Calu3 (cell line): ENCODE data around the gene CDC25A. TPM values are rescaled to one million over a fixed set of nuclear protein-coding genes. Genes with fewer than 3 reads are reported as not detected.

Experiments used
- BruUV-seq: library from RNA; stranded (reverse); fragments of 400-500 nt; replicated peaks from 2 replicates; lab custom pipeline; 2021; lab: Mats Ljungman, UMichigan
- CTCF ChIA-PET: fragments of 300-600 bp; sonication (Branson Sonifier 250); formaldehyde crosslinking; loops from one replicate; lab custom pipeline; 2022; ENCODE audit warnings: antibody characterized with exemption; lab: Charles Lee
- DNase-seq: peaks from one replicate; pipeline ENCODE4 v3.0.0; 2022
- H3K27ac Mint-ChIP-seq: one replicate; pipeline ENCODE4 v1.8.0; 2022; ENCODE audit warnings: mixed read lengths; ENCODE audit not compliant: unreplicated experiment
- H3K27me3 Mint-ChIP-seq: one replicate; pipeline ENCODE4 v1.8.0; 2022; ENCODE audit warnings: mixed read lengths; ENCODE audit not compliant: unreplicated experiment
- H3K36me3 Mint-ChIP-seq: one replicate; pipeline ENCODE4 v1.8.0; 2022; ENCODE audit warnings: mild to moderate bottlenecking, moderate library complexity, mixed read lengths; ENCODE audit not compliant: insufficient read depth, unreplicated experiment
- H3K4me1 Mint-ChIP-seq: one replicate; pipeline ENCODE4 v1.8.0; 2022; ENCODE audit warnings: mild to moderate bottlenecking, low read depth, mixed read lengths; ENCODE audit not compliant: unreplicated experiment
- H3K4me3 Mint-ChIP-seq: one replicate; pipeline ENCODE4 v1.8.0; 2022; ENCODE audit warnings: mild to moderate bottlenecking, low read depth, moderate library complexity, mixed read lengths; ENCODE audit not compliant: unreplicated experiment
- H3K9me3 Mint-ChIP-seq: one replicate; pipeline ENCODE4 v1.8.0; 2022; ENCODE audit warnings: low read depth, mixed read lengths; ENCODE audit not compliant: unreplicated experiment
- intact Hi-C: fragments of 100-400 bp; cut with micrococcal nuclease; formaldehyde crosslinking; loops from one replicate; pipeline ENCODE4 v1.10.0; 2022; ENCODE audit not compliant: unreplicated experiment
- total RNA-seq: library from RNA; stranded (reverse); gene quantifications from 2 replicates; pipeline ENCODE4 v1.2.3, GENCODE V29; 2022
- TF ChIP-seq, protein P1 (sequence below): fragments of 200-600 bp; IDR thresholded peaks from one replicate; pipeline ENCODE4 v1.8.0; 2022; ENCODE audit warnings: antibody characterized with exemption; ENCODE audit not compliant: unreplicated experiment

CDC25A gene
- total RNA-seq, 1 experiment from 2014 or later = 18.2 TPM

GRCh38 chr3:48137425-48137999 lies 50.7 kb downstream of the CDC25A start:
- BruUV-seq = no TSS peak
- Mint-ChIP-seq H3K9me3 (no peaks in the 10 kb centered on the region), H3K27me3 (no peaks in the 10 kb centered on the region), H3K4me1 (no peaks in the 10 kb centered on the region), H3K4me3 (no peak overlapping the region), H3K36me3 (no peaks in the 10 kb centered on the region), H3K27ac (no peak overlapping the region)
- TF ChIP-seq, protein P1, sequence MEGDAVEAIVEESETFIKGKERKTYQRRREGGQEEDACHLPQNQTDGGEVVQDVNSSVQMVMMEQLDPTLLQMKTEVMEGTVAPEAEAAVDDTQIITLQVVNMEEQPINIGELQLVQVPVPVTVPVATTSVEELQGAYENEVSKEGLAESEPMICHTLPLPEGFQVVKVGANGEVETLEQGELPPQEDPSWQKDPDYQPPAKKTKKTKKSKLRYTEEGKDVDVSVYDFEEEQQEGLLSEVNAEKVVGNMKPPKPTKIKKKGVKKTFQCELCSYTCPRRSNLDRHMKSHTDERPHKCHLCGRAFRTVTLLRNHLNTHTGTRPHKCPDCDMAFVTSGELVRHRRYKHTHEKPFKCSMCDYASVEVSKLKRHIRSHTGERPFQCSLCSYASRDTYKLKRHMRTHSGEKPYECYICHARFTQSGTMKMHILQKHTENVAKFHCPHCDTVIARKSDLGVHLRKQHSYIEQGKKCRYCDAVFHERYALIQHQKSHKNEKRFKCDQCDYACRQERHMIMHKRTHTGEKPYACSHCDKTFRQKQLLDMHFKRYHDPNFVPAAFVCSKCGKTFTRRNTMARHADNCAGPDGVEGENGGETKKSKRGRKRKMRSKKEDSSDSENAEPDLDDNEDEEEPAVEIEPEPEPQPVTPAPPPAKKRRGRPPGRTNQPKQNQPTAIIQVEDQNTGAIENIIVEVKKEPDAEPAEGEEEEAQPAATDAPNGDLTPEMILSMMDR = no peak
- DNase-seq = no peak
- CTCF ChIA-PET = no interaction called here
- intact Hi-C loops = no loop called here

- intact Hi-C loops = no loop called here
- DNase-seq = no peak
- TF ChIP-seq, protein P1 = no peak
- H3K4me1 Mint-ChIP-seq = no peaks in the 10 kb centered on the region
- H3K27me3 Mint-ChIP-seq = no peaks in the 10 kb centered on the region
- CTCF ChIA-PET = no interaction called here
- no TSS peak for BruUV-seq
- H3K9me3 Mint-ChIP-seq = no peaks in the 10 kb centered on the region
- no peak overlapping the region for H3K27ac Mint-ChIP-seq
- H3K4me3 Mint-ChIP-seq = no peak overlapping the region
- H3K36me3 Mint-ChIP-seq = no peaks in the 10 kb centered on the region
These were observed 52.4 kb downstream of the CDC25A start for GRCh38 chr3:48135552-48136495.

- no TSS peak for BruUV-seq
- Mint-ChIP-seq H3K36me3 (no peaks in the 10 kb centered on the region), H3K9me3 (no peaks in the 10 kb centered on the region), H3K4me3 (no peak overlapping the region), H3K27ac (no peak overlapping the region), H3K4me1 (no peaks in the 10 kb centered on the region), H3K27me3 (no peaks in the 10 kb centered on the region)
- intact Hi-C loops = no loop called here
- CTCF ChIA-PET = no interaction called here
- TF ChIP-seq, protein P1 = no peak
- DNase-seq = no peak
These were observed 57.8 kb downstream of the CDC25A start for GRCh38 chr3:48130321-48130904.

- CTCF ChIA-PET = no interaction called here
- intact Hi-C loops = no loop called here
- no peak for DNase-seq
- no peak overlapping the region for H3K27ac Mint-ChIP-seq
- H3K36me3 Mint-ChIP-seq = no peaks in the 10 kb centered on the region
- H3K4me3 Mint-ChIP-seq = no peak overlapping the region
- no peaks in the 10 kb centered on the region for H3K9me3 Mint-ChIP-seq
- TF ChIP-seq, protein P1 = no peak
- H3K4me1 Mint-ChIP-seq = no peaks in the 10 kb centered on the region
- BruUV-seq = no TSS peak
- no peaks in the 10 kb centered on the region for H3K27me3 Mint-ChIP-seq
These were observed 58.3 kb downstream of the CDC25A start for GRCh38 chr3:48129921-48130320.
